Astrocyte of the spinal cord (primary cell): ENCODE data around the gene CABP4.
A peak's percentile ranks its signal among the peaks of the same experiment; 100 is the strongest.

ENCODE experiments used
- DNase-seq: peaks from one replicate; pipeline ENCODE4 v3.0.0; 2011; ENCODE audit warnings: low read depth, low spot score
- H3K4me3 ChIP-seq: 2 replicates; pipeline ENCODE4 v1.5.1; 2011; ENCODE audit warnings: low read depth, mild to moderate bottlenecking, low read length, moderate library complexity
- CTCF ChIP-seq: IDR thresholded peaks from 2 replicates; pipeline ENCODE4 v1.5.1; 2012; ENCODE audit warnings: low read depth, mild to moderate bottlenecking, low read length, inconsistent platforms
- in situ Hi-C: cut with HindIII; loops from 2 replicates; pipeline ENCODE4 v1.10.0; 2017; ENCODE audit warnings: low sequenced_read_pairs

CABP4 gene

GRCh38 chr11:67413266-67413849 lies 41.8 kb upstream of the CABP4 start:
- TF ChIP-seq CTCF, result no peak
- no peak for DNase-seq
- H3K4me3 ChIP-seq, result no peak overlapping the region
- in situ Hi-C loops, result no loop called here

GRCh38 chr11:67415501-67416304 lies 39.5 kb upstream of the CABP4 start, which contains the start of gene CARNS1:
CARNS1 (plus strand) TSS chr11:67415678; CDS start chr11:67416200, 522 bp downstream.
- DNase-seq, result no peak
- H3K4me3 ChIP-seq, result no peak within 1 kb of the TSS
- no peak for TF ChIP-seq CTCF
- in situ Hi-C loops, result no loop called here

GRCh38 chr11:67416416-67417335 lies 38.5 kb upstream of the CABP4 start:
- DNase-seq, result peak; percentile 13
- H3K4me3 ChIP-seq, result no peak overlapping the region
- no peak for TF ChIP-seq CTCF
- in situ Hi-C loops, result no loop called here

- no peak for DNase-seq
- in situ Hi-C loops, result no loop called here
- no peak for TF ChIP-seq CTCF
- no peak overlapping the region for H3K4me3 ChIP-seq
Measured at GRCh38 chr11:67417425-67417824, 37.7 kb upstream of the CABP4 start.

GRCh38 chr11:67418476-67419281 lies 36.5 kb upstream of the CABP4 start:
- no peak for TF ChIP-seq CTCF
- H3K4me3 ChIP-seq, result no peak overlapping the region
- in situ Hi-C loops, result no loop called here
- DNase-seq, result no peak
